Fibroblast of mammary gland (primary cell): ENCODE results near the gene SMAD6.

Source experiments
- DNase-seq: peaks from one replicate; pipeline ENCODE4 v3.0.0-alpha.2; 2010; ENCODE audit warnings: low read depth
- H3K4me3 ChIP-seq: 2 replicates; pipeline ENCODE4 v1.5.1; 2011; ENCODE audit warnings: low read depth, mild to moderate bottlenecking, low read length, moderate library complexity; ENCODE audit not compliant: control insufficient read depth
- CTCF ChIP-seq: conservative IDR thresholded peaks from 2 replicates; pipeline ENCODE4 v1.5.1; 2011; ENCODE audit warnings: low read depth, low read length, inconsistent platforms; ENCODE audit not compliant: control insufficient read depth, insufficient read depth

The SMAD6 gene

GRCh38 chr15:66752078-66752477 lies 50.0 kb downstream of the SMAD6 start:
- no peak for TF ChIP-seq CTCF
- no peak overlapping the region for H3K4me3 ChIP-seq
- no peak for DNase-seq

GRCh38 chr15:66753687-66754377 lies 51.8 kb downstream of the SMAD6 start:
- no peak overlapping the region for H3K4me3 ChIP-seq
- DNase-seq, result no peak
- no peak for TF ChIP-seq CTCF

- DNase-seq, result no peak
- TF ChIP-seq CTCF, result no peak
These were observed 52.8 kb downstream of the SMAD6 start for GRCh38 chr15:66754789-66755188.

GRCh38 chr15:66755298-66756068 lies 53.4 kb downstream of the SMAD6 start:
- DNase-seq, result no peak
- no peak for TF ChIP-seq CTCF
- H3K4me3 ChIP-seq, result no peak overlapping the region

More at GRCh38 chr15:66754789-66755188, 52.8 kb downstream of the SMAD6 start:
- H3K4me3 ChIP-seq, result no peak overlapping the region

GRCh38 chr15:66756295-66756694 lies 54.3 kb downstream of the SMAD6 start:
- no peak overlapping the region for H3K4me3 ChIP-seq
- no peak for DNase-seq
- TF ChIP-seq CTCF, result no peak

- no peak for TF ChIP-seq CTCF
- DNase-seq, result no peak
- H3K4me3 ChIP-seq, result no peak overlapping the region
These were observed 55.0 kb downstream of the SMAD6 start for GRCh38 chr15:66757030-66757429.
